ENCODE measurements around the gene HIC1.

DNA sequence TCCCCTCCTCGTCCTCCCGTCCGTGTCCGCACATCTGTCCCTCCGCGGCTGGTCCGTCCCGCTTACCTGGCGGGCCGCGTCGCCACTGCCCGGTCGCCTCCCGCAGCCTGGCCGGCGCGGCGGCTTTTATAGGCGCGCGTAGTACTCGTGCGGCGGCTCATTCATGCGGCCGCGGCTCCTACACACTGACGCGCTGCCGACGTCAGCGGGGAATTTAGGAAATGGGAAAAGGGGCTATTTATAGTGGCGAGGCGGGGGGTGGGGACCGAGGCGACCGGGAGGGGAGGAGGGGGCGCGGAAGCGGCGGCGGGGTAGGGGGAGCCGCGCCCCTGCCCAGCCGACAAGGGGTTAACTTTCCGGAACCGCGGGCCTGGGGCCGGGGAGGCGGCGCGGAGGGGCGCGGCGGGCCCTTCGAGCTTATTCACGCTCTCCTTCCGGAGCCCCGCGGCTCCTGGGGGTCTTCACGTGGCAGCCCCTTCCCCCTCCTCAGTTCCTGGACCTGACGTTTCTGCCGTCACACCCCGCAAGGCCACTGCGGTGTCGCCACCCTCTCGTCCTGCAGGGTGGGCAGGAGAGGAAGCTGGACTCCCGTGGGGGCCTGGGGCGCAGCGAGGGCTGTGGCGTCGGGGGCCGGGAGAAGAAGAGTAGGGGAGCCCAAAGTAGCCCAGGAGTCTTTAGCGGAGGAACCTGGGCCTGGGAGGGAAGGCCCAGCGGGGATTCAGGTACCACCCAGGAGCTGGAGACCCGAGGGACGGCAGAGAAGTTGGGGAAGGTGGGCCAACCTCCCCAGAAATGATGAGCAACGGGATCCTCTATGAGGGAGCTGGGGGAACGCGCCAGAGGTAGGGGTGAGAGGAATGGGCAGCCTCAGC lies 3.6 kb upstream of the HIC1 start:
- TF ChIP-seq, protein P1, sequence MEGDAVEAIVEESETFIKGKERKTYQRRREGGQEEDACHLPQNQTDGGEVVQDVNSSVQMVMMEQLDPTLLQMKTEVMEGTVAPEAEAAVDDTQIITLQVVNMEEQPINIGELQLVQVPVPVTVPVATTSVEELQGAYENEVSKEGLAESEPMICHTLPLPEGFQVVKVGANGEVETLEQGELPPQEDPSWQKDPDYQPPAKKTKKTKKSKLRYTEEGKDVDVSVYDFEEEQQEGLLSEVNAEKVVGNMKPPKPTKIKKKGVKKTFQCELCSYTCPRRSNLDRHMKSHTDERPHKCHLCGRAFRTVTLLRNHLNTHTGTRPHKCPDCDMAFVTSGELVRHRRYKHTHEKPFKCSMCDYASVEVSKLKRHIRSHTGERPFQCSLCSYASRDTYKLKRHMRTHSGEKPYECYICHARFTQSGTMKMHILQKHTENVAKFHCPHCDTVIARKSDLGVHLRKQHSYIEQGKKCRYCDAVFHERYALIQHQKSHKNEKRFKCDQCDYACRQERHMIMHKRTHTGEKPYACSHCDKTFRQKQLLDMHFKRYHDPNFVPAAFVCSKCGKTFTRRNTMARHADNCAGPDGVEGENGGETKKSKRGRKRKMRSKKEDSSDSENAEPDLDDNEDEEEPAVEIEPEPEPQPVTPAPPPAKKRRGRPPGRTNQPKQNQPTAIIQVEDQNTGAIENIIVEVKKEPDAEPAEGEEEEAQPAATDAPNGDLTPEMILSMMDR (conservative IDR thresholded peaks at IDR 0.05) = no peak
- no peak for TF ChIP-seq ZFX (IDR thresholded peaks at IDR 0.05)
